HG02870 (cell line): Measurements from ENCODE around the gene UCHL5.

Source experiments
- ATAC-seq: cut with Tn5 transposase; IDR thresholded peaks from one replicate; pipeline ENCODE4 v1.9.1; 2021; ENCODE audit warnings: mild to moderate bottlenecking, moderate library complexity; ENCODE audit not compliant: unreplicated experiment

The UCHL5 gene

DNA sequence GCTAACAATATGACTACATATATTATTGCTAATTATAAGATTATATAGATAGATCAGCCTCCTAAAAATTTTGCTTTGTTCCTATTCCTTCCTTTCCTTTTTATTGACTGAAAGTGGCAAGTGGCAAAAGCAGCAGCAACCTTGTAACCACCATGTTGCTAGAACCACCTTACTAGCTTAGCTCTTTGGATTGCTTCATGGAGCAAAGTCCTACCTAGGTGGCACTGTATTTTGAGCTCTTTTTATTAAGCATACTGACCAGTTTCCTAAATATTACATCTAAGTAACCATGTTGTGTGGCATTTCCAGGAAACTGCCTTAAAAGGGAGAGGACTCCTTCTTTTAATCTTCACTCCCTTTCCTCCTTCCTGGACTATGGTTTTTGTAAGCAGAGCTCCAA is 90.8 kb downstream of the UCHL5 start:
- ATAC-seq: no peak

DNA sequence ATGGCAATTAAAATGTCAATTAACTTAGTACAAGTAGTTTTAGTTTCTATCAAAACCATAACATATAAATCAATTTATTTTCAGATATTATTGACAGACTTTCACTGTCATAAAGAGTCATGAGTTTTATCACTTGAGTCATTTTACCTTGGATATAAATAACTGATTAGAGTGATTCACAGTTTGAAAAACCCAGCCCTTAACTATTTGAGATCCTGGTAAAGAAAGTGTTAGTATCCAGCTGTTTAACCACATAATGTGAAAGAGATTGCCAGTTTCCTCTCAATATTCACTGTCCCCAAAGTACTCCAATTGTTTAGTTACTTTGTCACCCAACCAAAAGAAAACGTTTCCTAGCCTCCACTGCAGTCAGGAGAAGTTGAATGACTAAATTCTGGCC is 91.3 kb downstream of the UCHL5 start:
- ATAC-seq: no peak

DNA sequence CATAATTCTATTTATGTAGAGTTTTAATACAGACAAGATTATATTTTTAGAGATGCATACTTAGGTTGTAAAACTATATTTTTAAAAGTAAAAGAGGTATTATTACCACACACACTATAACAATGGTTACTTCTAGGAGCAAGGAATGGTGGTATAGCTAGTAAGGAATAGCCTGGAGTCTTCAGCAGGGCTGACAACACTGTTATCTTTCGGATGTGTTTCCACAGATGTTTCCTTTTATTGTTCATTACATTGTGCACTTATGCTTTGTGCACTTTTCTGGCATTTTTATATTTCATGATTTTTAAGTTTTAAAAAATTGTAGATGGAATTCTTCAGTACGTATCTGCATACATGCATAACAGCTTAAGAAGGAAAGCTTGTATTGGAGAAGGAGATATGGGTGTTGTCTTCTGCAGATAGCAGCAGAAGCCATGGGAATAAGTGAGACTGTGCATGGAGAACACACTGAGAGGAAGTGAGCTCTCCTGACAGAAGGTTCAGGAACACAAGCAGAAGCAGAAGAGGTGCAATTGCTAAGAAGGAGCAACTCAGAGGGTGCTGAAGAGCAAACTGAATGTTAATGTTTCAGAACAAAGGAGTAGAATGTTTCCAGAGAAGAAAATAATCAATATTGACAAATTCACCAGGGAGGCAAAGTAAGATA is 91.8 kb downstream of the UCHL5 start:
- no peak for ATAC-seq

DNA sequence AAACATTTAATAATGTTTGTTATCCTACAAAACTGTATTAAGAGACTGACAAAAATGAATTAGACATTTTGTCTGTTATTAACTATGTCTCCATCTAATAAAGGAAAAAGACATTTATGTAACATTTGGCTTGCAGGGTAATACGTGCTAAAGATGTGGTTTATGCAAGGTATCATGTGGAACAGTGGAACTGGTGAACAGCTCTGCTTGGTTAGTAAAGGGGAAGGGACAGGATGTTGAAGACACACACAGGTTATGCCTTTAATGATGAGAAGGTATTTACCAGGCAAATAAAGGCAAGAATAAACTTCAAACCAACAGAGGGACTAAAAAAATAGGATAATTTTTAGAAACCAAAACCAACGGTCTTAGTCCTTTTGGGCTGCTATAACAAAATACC is 93.1 kb downstream of the UCHL5 start:
- no peak for ATAC-seq

DNA sequence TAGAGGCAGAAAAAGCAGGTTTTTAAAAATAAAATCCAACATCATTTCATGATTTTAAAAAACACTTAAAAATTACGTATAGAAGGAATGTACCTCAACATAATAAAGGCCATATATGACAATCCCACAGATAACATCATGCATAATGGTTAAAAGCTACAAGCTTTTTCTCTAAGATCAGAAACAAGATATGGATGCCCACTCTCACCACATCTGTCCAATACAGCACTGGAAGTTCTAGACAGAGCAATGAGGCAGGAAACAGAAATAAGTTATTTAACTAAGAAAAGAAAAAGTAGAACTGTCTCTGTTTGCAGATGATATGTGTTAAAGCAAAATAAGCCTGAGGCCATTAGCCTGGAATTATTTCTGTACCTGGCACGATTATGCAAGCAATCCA is 96.3 kb downstream of the UCHL5 start:
- no peak for ATAC-seq
